ENCODE data around the gene MAP3K4.

DNA sequence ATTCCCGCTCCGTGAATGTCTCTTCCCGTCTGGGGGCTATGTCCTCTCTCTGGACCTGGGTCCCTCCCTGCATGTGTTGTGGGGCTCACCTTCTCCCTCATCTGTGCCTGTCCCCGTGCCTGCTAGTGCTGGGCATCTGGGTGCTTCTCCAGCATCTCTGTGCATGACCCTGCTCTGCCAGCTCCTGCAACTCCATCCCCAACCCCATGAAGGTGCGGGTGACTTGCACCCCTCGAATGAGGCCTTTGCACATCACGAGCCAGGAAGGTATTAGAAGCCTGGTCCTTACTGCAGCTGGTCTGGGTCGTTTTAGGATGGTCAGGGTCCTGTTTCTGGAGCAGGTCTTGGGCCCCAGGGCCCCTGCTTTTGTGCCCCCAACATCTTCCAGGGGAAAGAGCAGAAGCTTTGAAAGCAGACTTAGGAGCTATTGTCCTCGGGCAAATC, 172.6 kb downstream of the MAP3K4 start:
- TF ChIP-seq, protein P1, sequence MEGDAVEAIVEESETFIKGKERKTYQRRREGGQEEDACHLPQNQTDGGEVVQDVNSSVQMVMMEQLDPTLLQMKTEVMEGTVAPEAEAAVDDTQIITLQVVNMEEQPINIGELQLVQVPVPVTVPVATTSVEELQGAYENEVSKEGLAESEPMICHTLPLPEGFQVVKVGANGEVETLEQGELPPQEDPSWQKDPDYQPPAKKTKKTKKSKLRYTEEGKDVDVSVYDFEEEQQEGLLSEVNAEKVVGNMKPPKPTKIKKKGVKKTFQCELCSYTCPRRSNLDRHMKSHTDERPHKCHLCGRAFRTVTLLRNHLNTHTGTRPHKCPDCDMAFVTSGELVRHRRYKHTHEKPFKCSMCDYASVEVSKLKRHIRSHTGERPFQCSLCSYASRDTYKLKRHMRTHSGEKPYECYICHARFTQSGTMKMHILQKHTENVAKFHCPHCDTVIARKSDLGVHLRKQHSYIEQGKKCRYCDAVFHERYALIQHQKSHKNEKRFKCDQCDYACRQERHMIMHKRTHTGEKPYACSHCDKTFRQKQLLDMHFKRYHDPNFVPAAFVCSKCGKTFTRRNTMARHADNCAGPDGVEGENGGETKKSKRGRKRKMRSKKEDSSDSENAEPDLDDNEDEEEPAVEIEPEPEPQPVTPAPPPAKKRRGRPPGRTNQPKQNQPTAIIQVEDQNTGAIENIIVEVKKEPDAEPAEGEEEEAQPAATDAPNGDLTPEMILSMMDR (IDR thresholded peaks at IDR 0.05), result no peak
- TF ChIP-seq POLR2A (IDR thresholded peaks at IDR 0.05), result no peak
